ENCODE results near the gene HNMT.
"Not testable (repeated sequence)": the region's sequence is repeated elsewhere in the genome, so short reads cannot be mapped to it uniquely, and the experiment has no call there.

HNMT gene

GRCh38 chr2:137964066-137964858 is at the start of gene HNMT:
TSS of gene HNMT (plus strand) at chr2:137964473. CDS start at chr2:137964492, 19 bp downstream.
- DNase-seq, result no peak

- no peak for DNase-seq
Measured at GRCh38 chr2:137921105-137921880, 43.0 kb upstream of the HNMT start.

- not testable (repeated sequence) for DNase-seq
Measured at GRCh38 chr2:137922171-137922570, 42.1 kb upstream of the HNMT start.

GRCh38 chr2:137924019-137924418 is 40.3 kb upstream of the HNMT start:
- DNase-seq, result no peak

- DNase-seq, result no peak
Measured at GRCh38 chr2:137925599-137925998, 38.7 kb upstream of the HNMT start.

- DNase-seq, result no peak
Measured at GRCh38 chr2:137927846-137928245, 36.4 kb upstream of the HNMT start.

GRCh38 chr2:137928547-137929518 is 35.4 kb upstream of the HNMT start:
- no peak for DNase-seq

GRCh38 chr2:137929519-137929916 is 34.8 kb upstream of the HNMT start:
- no peak for DNase-seq

- DNase-seq, result no peak
Measured at GRCh38 chr2:137930146-137930545, 34.1 kb upstream of the HNMT start.

- no peak for DNase-seq
Measured at GRCh38 chr2:137935591-137935990, 28.7 kb upstream of the HNMT start.

GRCh38 chr2:137937246-137937645 is 27.0 kb upstream of the HNMT start:
- no peak for DNase-seq

- no peak for DNase-seq
Measured at GRCh38 chr2:137937778-137938177, 26.5 kb upstream of the HNMT start.

GRCh38 chr2:137938204-137938603 is 26.1 kb upstream of the HNMT start:
- DNase-seq, result no peak

- DNase-seq, result no peak
Measured at GRCh38 chr2:137939026-137939425, 25.2 kb upstream of the HNMT start.

GRCh38 chr2:137940154-137940553 is 24.1 kb upstream of the HNMT start:
- no peak for DNase-seq

- no peak for DNase-seq
Measured at GRCh38 chr2:137942037-137942832, 22.0 kb upstream of the HNMT start.

GRCh38 chr2:137942833-137943677 is 21.2 kb upstream of the HNMT start:
- no peak for DNase-seq

- DNase-seq, result no peak
Measured at GRCh38 chr2:137943678-137944347, 20.5 kb upstream of the HNMT start.

GRCh38 chr2:137944714-137945113 is 19.6 kb upstream of the HNMT start:
- no peak for DNase-seq

GRCh38 chr2:137945229-137945628 is 19.0 kb upstream of the HNMT start:
- no peak for DNase-seq

- no peak for DNase-seq
Measured at GRCh38 chr2:137946227-137946626, 18.0 kb upstream of the HNMT start.
